ENCODE results near the gene ATP5ME.

DNA sequence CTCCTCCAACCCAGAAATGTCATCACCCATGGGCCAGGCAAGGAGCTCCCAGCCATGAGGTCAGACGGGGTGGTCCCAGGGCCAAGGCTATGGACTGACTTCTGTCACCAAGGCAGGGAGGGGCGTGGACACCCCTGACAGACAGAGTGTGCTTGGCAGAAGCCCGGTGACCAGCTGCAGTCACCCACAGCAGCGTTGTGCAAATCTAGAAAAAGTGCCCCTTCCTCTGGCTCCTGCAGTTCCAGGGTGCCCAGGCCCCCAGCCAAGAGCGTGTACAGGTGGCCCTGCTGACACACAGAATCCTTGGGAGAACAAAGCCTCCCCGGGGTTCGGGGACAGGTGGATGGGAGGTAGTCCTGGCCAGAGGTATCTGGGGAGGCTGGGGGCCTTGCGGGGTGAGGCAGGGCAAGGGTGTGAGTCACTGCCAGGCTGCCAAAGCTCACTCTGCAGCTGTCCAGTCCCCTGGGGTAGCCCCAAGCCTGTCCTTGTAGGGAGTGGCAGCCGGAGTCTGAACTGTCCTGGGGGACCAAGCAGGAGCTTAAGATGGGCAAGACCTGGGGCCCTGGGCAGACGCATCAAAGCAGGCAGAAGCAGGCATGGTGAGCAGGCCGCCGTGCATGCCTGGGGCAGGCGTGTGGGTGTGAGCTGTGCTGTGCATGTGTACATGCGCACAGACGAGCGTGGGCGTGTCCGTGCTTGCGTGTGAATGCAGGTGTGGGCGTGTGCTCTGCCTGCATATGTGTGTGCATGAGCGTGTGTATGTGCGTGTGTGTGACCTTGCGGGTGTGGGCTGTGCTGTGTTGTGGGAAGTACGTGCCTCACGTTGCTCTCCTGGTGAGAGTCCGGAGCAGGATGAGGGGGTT, 3.6 kb upstream of the ATP5ME start:
- TF ChIP-seq, protein P1, sequence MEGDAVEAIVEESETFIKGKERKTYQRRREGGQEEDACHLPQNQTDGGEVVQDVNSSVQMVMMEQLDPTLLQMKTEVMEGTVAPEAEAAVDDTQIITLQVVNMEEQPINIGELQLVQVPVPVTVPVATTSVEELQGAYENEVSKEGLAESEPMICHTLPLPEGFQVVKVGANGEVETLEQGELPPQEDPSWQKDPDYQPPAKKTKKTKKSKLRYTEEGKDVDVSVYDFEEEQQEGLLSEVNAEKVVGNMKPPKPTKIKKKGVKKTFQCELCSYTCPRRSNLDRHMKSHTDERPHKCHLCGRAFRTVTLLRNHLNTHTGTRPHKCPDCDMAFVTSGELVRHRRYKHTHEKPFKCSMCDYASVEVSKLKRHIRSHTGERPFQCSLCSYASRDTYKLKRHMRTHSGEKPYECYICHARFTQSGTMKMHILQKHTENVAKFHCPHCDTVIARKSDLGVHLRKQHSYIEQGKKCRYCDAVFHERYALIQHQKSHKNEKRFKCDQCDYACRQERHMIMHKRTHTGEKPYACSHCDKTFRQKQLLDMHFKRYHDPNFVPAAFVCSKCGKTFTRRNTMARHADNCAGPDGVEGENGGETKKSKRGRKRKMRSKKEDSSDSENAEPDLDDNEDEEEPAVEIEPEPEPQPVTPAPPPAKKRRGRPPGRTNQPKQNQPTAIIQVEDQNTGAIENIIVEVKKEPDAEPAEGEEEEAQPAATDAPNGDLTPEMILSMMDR (IDR thresholded peaks at IDR 0.05; ENCODE audit: low read length): no peak
- no peak for TF ChIP-seq EZH2 (IDR thresholded peaks at IDR 0.05; ENCODE audit: borderline replicate concordance, low read length)

Data from OCI-LY1 (cell line).